Neural progenitor cell (in vitro differentiated cells): ENCODE measurements around the gene PUS10.

Source experiments
- CTCF ChIP-seq: fragments of 200-600 bp; sonication (generic); IDR thresholded peaks from 2 replicates; pipeline ENCODE4 v1.5.1; 2017; ENCODE audit warnings: antibody characterized with exemption, mild to moderate bottlenecking
- EZH2phosphoT487 ChIP-seq: fragments of 200-600 bp; sonication (generic); IDR thresholded peaks from 2 replicates; pipeline ENCODE4 v1.6.1; 2017; ENCODE audit warnings: antibody characterized with exemption

DNA sequence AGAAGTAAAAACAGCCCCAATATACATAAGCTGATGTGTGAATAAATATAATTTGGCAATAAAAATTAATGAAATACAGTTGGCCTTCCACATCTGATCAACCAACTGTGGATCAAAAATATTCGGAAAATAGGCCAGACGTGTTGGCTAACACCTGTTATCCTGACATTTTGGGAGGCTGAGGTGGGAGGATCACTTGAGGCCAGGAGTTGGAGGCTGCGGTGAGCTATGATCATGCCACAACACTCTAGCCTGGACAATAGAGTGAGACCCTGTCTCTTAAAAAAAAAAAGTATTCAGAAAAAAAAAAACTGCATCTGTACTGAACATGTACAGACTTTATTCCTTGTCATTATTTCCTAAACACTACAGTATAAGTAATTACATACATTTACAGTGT is 11.5 kb upstream of the PUS10 start:
- TF ChIP-seq CTCF (no peak), EZH2phosphoT487 (no peak)
